HG02840 (cell line): Measurements from ENCODE around the gene RETREG2.

Experiments used
- ATAC-seq: cut with Tn5 transposase; IDR thresholded peaks from one replicate; pipeline ENCODE4 v1.9.1; 2021; ENCODE audit warnings: mild to moderate bottlenecking, moderate library complexity, moderate number of reproducible peaks; ENCODE audit not compliant: unreplicated experiment, low FRiP score

The RETREG2 gene

DNA sequence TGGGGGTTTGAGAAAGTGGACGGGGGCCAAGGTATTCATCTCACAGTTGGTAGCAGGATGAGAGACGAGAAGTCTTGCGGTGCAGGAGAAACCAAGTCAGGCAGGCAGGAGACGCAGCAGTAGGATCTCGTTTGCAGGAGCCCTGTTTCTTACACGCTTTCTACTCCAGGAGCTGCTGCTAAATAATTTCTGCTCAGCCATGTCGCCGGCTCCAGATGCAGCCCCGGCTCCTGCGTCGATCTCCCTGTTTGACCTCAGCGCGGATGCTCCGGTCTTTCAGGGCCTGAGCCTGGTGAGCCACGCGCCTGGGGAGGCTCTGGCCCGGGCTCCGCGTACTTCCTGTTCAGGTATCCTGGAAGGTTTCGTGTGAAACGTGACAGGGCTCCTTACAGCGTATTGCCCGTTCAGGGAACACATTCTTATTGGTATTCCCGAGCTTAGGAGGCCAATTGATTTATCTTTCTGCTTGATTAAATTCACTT lies 52.0 kb downstream of the RETREG2 start:
- ATAC-seq: peak; percentile 4

DNA sequence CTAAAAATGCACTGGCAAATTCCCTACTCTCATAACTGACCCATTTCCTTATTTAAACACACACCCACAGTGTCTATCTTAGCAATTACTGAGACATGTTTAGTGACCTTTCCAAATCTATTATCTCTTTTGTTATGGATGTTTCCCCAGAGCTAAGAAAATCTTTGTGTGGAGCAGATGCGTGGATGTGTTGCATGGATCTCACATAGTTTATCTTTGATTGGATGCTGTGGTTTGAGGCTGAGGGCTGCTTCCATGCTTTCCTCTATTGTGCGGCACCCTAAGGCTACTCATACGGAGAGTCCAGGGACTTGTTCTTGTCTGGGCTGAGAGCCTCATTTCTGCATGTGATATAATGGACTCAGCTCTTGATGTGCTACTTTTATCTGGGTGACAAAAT lies 56.3 kb downstream of the RETREG2 start:
- no peak for ATAC-seq
